ENCODE data around the gene CYP4F12. TPM values are rescaled to one million over a fixed set of nuclear protein-coding genes. Genes with fewer than 3 reads are reported as not detected.

CYP4F12 gene
- total and polyA plus RNA-seq, 2 of the 4 experiments (the other 2 are of a cell fraction), result not detected

GRCh38 chr19:15727724-15728123 lies 54.8 kb downstream of the CYP4F12 start, which contains the start of gene OR10H2:
OR10H2 (plus strand) TSS chr19:15728024; CDS start chr19:15728044, 20 bp downstream.
- Histone ChIP-seq H3K9ac (ENCODE audit: low read depth, low read length) (no peak within 1 kb of the TSS), H3K4me2 (ENCODE audit: low read depth, low read length) (no peak within 1 kb of the TSS), H2AFZ (replicated peaks; ENCODE audit: low read length, poor library complexity) (no peak within 1 kb of the TSS), H4K5ac (ENCODE audit: low read depth, low read length) (no peak within 1 kb of the TSS), H4K8ac (ENCODE audit: low read depth in 2 of 2, low read length in 2 of 2) (no peak within 1 kb of the TSS), H3K36me3 (ENCODE audit: control insufficient read depth, insufficient read depth, low read length) (no peaks in the 10 kb centered on the region), H3K79me1 (ENCODE audit: low read depth in 1 of 2, low read length in 2 of 2) (no peaks in the 10 kb centered on the region), H2AK9ac (replicated peaks; ENCODE audit: low read depth, low read length, poor library complexity) (no peak within 1 kb of the TSS), H2BK20ac (ENCODE audit: low read depth, low read length) (no peak within 1 kb of the TSS), H3K27ac (ENCODE audit: insufficient read depth, low read length) (no peak within 1 kb of the TSS), H4K91ac (ENCODE audit: insufficient read depth, low read depth, low read length) (no peak within 1 kb of the TSS), H2AK5ac (ENCODE audit: low read depth, low read length) (no peak within 1 kb of the TSS), H2BK5ac (ENCODE audit: low read depth, low read length, poor library complexity, severe bottlenecking) (no peak within 1 kb of the TSS), H3K14ac (replicated peaks; ENCODE audit: low read depth, low read length) (no peak within 1 kb of the TSS), H3K9me3 (ENCODE audit: control insufficient read depth, insufficient read depth, low read length) (peaks cover 18% of the 10 kb centered on the region), H3K23ac (ENCODE audit: low read depth, low read length) (no peak within 1 kb of the TSS), H3K4me1 (ENCODE audit: control insufficient read depth, insufficient read depth, low read length) (no peaks in the 10 kb centered on the region), H3K9me1 (ENCODE audit: insufficient read depth, low read length) (no peaks in the 10 kb centered on the region), H4K20me1 (ENCODE audit: insufficient read depth, low read length) (no peaks in the 10 kb centered on the region), H2BK120ac (ENCODE audit: low read depth, low read length) (no peak within 1 kb of the TSS), H3K4me3 (ENCODE audit: insufficient read depth, low read depth, low read length) (no peak within 1 kb of the TSS), H3K18ac (ENCODE audit: low read depth, low read length) (no peak within 1 kb of the TSS), H3K4ac (ENCODE audit: low read depth, low read length) (no peak within 1 kb of the TSS), H3K56ac (ENCODE audit: extremely low read depth, insufficient read depth, low read length) (no peak within 1 kb of the TSS), H2BK15ac (ENCODE audit: low read depth, low read length) (no peak within 1 kb of the TSS), H3K27me3 (ENCODE audit: control insufficient read depth, insufficient read depth, low read length) (no peaks in the 10 kb centered on the region)
- no peak for DNase-seq
- in situ Hi-C loops (cut with MboI; ENCODE audit: low sequenced_read_pairs), result no loop called here
- intact Hi-C loops (cut with micrococcal nuclease), result no loop called here
- no peak for ATAC-seq (ENCODE audit: low read depth)
- BruUV-seq (replicated peaks), result no TSS peak
- TF ChIP-seq FOS (IDR thresholded peaks at IDR 0.05; ENCODE audit: low read depth, low read length), result no peak
- TF ChIP-seq ELK1 (IDR thresholded peaks at IDR 0.05; ENCODE audit: borderline replicate concordance, low read depth, low read length), result no peak
- no peak for TF ChIP-seq SMC3 (IDR thresholded peaks at IDR 0.05; ENCODE audit: low read depth, low read length)
- TF ChIP-seq CEBPB (IDR thresholded peaks at IDR 0.05; ENCODE audit: low read depth, low read length), result no peak
- TF ChIP-seq NFE2L2 (IDR thresholded peaks at IDR 0.05; ENCODE audit: low read depth, low read length), result no peak
- no peak for TF ChIP-seq MAZ (IDR thresholded peaks at IDR 0.05; ENCODE audit: borderline replicate concordance, low read depth, low read length)
- TF ChIP-seq RFX5 (IDR thresholded peaks at IDR 0.05; ENCODE audit: low read depth, low read length), result no peak
- TF ChIP-seq MAFK (IDR thresholded peaks at IDR 0.05; ENCODE audit: low read depth, low read length), result no peak
- TF ChIP-seq CHD1 (IDR thresholded peaks at IDR 0.05; ENCODE audit: low read depth, low read length), result no peak
- TF ChIP-seq USF2 (IDR thresholded peaks at IDR 0.05; ENCODE audit: low read depth, low read length), result no peak
- WGBS, 2 experiments (ENCODE audit: extremely low coverage in 2 of 2, insufficient read length in 1 of 2), result 50% methylated on average over 2 of the region's 5 CpGs; no CpG with 5 or more reads in 1 of the 2 experiments
- ChIA-PET CTCF (no interaction called here), POLR2A (ENCODE audit: unreplicated experiment) (no interaction called here)
- dilution Hi-C loops (cut with HindIII; ENCODE audit: low sequenced_read_pairs, unreplicated experiment), result no loop called here

Measured in IMR-90 (cell line).